ENCODE results near the gene EML1.

Gene EML1

GRCh38 chr14:99904506-99904905 is 111.3 kb downstream of the EML1 start:
- no peak for DNase-seq (ENCODE audit: low spot score)

DNA sequence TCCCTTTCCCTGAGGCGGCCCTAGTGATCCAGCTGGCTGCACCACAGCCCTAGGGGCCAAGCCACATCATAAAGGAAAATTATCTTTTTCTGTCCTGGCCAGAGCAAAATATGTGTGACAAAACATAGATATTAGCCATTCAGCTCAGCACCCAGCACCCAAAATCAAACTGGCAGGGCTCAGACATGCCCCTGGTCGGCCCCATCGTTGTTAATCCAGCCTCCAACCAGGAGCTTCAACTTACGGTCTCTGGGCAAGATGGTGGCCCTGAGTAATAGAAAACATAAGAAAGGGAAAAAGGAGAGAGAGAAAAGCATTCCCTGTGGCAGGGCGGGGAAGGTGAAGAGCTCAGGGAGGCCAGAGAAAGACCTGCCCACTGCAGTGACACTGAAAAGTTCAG is 111.9 kb downstream of the EML1 start:
- DNase-seq (ENCODE audit: low spot score), result no peak

GRCh38 chr14:99907761-99908652 is 114.8 kb downstream of the EML1 start:
- no peak for DNase-seq (ENCODE audit: low spot score)

- no peak for DNase-seq (ENCODE audit: low spot score)
These were observed 115.5 kb downstream of the EML1 start for GRCh38 chr14:99908653-99909250.

DNA sequence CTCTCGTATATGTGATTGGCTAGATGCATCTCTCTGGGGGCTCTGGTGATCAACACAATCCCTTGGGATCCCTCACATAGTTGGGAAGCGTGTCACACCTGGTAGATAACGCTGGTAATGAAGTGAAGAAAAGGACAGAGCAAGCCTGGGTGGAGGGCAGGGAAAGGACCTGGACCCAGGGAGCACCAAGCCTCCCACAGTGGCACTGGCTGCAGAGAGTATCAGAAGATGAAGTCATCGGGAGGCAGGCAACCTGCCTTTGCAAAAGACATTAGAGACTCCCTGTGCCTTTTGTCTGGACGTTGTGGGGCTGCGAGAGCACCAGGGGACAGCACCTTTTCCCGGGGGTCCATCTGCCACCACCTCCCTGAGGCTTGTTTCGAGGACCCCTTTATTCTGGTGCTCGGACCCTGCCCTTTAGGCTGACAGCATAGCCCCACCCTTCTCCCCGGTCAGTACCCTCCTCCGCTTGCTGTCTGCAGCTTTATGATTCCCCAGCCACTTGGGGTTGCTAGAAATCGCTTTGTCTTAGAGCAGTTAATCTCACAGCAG is 116.4 kb downstream of the EML1 start:
- DNase-seq (ENCODE audit: low spot score), result no peak

GRCh38 chr14:99910337-99911309 is 117.4 kb downstream of the EML1 start:
- peak; percentile 81 for DNase-seq (ENCODE audit: low spot score)

DNA sequence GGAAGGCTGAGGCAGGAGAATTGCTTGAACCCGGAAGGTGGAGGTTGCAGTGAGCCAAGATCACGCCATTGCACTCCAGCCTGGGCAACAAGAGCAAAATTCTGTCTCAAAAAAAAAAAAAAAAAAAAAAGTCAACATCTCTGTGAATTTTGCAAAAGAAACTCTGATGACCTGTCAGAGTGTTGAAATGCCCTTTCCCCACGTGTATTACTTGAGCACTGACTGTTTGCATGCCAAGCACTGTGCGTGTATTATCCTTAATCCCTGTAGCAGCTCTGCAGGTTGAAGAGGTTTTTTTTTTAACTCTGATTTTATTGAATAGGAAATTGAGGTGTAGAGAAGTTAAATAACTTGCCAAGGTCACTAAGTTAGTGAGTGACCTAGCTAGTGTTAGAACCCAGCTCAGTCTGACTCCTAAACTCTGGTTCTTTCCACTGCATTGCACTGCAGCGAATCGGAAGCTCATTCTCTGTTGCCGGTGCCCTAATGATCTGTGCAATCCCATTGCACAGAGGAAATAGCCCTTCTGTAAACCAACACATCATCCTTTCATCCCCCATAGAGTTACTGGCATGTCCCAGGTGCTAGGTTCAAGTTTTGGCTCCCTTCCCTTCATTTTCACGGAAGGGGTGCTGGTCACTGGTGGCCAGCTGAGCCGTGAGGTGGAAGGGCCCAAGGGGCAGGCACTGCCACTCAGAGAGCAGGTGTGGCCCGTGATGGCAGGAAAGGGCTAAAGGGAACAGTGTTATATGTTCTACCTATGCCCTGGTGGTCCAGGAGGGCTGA is 122.3 kb downstream of the EML1 start:
- no peak for DNase-seq (ENCODE audit: low spot score)

DNA sequence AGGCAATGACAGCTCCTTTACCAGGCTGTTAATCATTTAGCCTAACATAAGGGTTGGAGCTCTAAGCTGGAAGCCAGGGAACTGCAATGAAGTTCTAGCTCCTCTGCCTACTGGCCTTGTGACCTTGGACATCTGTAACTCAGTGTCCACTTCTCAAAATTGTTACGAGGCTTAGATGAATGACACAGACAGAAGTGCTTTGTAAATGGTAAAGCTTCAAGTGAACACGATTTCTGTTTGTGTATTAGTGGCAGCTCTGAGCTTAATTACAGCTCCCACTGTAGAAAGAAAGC is 122.8 kb downstream of the EML1 start:
- no peak for DNase-seq (ENCODE audit: low spot score)

DNA sequence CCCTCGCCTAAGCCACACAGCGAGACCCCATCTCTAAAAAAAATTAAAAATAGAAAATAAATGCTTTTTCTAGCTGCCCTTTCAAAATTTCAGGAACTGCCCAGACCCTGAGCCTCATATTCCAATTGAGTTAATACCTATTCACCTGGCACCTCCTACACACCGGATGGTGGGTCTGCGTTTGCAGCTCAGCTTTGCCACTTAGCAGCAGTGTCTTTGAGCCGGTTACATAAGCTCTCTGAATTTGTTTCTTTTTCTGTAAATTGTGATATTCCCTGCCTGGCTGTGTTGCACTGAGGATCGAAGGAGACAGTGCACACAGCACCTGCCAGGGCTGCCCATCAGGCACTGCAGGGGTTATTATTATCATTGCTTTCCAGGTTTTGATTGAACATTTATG is 125.6 kb downstream of the EML1 start:
- no peak for DNase-seq (ENCODE audit: low spot score)

DNA sequence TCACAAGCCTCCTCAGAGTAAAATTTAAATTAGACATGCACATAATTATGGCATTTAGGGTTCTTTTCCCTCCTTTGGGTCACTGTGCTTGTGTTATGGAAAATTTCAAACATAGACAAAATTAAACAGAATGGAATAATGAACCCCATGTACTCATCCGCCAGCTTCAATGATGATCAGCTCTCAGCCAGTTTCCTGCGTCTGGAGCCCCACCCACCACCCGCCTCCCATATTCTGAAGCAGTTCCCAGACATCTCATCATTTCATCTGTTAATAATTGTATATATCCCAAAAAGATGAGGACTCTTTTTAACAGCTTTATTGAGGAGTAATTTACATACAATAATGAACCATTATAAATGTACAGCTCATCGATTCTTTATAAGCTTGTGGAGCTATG is 128.2 kb downstream of the EML1 start:
- DNase-seq (ENCODE audit: low spot score), result no peak

DNA sequence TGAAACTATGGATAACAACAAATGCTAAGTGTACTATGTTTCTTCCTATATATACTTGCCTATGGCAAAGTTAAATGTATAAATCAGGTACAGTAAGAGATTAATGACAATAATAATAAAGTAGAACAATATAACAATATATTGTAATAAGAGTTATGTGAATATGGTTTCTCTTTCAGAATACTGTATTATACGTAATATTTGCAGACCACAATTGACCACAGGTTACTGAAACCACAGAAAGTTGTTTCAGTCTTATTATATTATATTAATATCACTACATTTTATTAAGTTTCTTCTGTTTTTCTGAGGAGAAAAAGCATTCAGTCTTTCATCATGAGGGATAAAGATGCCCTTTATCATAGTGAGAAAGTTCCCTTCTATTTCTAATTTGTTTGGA is 131.2 kb downstream of the EML1 start:
- no peak for DNase-seq (ENCODE audit: low spot score)

- no peak for DNase-seq (ENCODE audit: low spot score)
These were observed 132.3 kb downstream of the EML1 start for GRCh38 chr14:99925471-99925870.

DNA sequence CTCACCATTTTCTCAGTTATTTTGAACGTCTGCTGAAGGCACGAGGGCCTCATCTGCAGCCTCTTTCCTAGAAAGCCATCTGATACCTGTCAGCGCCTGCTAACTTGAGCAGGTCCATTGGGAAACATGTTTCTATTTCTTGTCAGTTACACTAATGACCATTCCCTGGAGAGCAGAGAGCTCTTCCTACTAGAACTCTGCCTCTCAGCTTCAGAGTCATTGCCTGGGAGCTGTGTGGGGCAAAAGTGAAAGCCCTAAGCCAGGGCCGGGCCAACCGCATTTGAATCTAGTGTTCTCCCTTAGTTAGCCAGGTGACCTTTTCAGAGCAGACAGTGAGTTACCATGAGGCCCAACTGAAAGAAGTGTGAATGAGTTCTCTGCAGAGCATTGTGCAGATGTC is 135.8 kb downstream of the EML1 start:
- DNase-seq (ENCODE audit: low spot score), result no peak

DNA sequence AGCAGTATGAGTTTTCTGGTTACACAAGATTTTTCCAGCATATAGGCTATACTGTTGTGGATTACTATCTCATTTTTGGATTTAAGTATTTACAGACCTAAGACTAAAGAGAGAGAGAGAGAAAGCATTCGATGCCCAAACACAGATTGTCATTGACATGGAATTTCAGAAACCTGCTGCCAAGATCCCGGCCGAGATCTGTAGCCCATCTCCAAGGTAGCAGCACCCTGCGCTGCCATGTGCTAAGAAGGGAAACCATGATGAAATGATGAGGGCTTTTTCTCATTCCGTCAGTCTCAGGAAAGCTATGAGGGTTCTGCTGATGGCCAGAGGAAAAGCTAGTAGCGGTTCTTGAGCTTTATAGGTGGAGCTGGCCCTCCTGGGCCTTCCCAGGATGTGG is 136.4 kb downstream of the EML1 start:
- no peak for DNase-seq (ENCODE audit: low spot score)

DNA sequence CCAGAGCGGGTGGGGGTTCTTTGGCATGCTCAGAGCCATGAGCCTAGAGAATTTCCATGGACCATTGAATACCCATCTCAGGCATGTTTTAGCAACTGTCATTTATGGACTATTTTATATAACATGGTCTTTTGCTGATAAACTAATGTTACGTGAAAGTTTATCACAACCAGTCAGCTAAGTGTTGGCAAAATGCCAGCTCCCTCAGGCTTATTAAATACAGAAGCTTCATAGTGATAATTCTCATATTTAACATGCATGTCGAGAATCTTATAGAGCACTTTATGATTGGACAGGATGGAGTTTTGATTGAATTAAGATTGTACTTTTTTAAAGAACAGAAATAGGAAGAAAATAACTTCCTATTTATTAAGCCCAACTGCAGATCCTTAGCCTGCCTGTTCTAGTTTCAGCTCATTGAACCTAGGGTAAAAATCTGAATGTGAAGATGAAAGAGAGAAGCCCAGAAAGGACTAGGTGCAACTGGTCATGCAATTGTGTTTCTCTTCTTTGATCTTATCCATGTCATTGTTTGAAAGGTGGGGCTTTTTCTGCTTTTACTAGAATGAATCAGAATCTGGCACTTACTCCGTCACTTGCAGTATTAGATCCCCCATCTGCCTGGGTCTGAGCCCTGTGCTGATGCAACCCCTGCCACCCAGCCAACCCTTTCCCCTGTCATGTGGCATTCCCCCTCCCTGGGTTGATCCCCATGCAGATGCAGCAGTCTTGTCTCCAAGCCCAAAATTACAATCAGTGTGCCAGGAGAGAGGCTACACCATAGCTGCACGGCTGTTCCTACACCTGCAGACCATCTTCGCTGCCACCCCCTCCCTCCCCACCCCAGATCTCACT is 137.4 kb downstream of the EML1 start:
- DNase-seq (ENCODE audit: low spot score), result no peak

- no peak for DNase-seq (ENCODE audit: low spot score)
These were observed 138.1 kb downstream of the EML1 start for GRCh38 chr14:99931308-99931707.

DNA sequence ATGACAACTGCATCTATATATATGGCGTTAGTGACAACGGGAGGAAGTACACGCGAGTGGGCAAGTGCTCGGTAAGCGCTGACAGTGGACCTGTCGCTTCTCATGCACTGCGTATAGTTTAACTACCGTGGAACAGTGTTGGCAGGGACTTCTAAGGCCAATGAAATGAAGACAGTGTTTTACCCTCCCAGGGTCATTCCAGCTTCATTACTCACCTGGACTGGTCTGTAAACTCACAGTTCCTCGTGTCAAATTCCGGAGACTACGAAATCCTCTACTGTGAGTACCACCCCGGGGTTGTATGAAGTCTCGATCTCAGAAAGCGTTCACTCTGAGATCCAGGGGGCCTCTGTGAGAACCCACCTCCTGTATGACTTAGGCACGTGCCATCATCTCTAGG is 142.8 kb downstream of the EML1 start:
- DNase-seq (ENCODE audit: low spot score), result no peak

- no peak for DNase-seq (ENCODE audit: low spot score)
These were observed 143.7 kb downstream of the EML1 start for GRCh38 chr14:99936738-99937474.

DNA sequence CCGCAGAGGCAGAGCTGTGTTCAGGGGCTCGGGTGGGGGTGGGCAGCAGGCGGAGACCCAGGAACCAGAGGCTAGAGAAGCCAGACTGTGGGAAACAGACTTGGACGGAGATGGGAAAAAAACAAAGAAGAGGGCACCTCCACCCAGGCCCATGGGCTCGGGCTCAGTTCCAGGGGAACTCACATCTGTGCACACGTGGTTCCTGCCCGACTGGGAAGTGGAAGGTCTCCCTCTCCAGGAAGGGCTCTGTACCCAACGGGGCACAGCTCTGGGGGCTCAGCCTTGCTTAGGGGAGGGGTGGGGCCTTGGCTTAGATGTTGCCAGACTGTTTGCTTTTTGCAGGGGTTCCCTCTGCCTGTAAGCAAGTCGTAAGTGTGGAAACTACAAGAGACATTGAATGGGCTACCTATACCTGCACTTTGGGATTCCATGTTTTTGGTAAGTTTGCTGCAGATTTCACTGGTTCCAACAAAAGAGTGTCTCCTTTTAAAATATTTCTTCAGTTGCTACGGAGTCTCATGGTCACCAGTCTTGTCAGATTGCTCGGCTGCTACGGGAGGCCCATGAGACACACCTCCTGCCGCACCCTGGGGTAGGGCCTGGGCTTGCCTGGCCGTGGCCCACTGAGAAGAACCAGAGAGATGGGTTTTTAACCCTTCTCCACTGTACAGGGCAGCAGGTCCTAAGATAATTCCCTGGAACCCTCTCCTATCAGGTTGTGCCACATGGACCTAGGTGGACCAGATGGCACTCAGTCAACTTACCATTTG is 144.4 kb downstream of the EML1 start:
- DNase-seq (ENCODE audit: low spot score), result no peak
